D341Med (cell line): Measurements from ENCODE around the gene NTRK3.

Experiments used
- DNase-seq: peaks from one replicate; pipeline ENCODE4 v3.0.0; 2012; ENCODE audit warnings: low spot score

Gene NTRK3

DNA sequence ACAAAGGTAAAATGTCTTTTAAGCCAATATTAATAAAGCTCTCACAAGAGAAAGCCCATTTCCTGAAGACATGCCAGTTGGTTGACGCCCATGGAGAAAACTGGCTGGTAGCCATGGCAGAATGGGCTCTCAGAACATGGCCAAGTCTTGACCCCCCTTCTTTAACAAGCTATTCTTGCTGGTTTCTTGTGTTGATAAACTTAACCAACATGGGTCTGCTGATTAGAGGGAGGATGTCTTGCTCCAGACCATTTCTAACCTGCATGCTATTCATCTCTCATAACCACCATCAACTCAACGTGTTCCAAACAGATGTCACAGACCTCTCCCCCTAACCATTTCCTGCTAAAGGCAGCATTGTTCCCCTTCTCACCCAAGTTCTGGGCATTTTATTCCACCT, 25.7 kb downstream of the NTRK3 start:
- no peak for DNase-seq

DNA sequence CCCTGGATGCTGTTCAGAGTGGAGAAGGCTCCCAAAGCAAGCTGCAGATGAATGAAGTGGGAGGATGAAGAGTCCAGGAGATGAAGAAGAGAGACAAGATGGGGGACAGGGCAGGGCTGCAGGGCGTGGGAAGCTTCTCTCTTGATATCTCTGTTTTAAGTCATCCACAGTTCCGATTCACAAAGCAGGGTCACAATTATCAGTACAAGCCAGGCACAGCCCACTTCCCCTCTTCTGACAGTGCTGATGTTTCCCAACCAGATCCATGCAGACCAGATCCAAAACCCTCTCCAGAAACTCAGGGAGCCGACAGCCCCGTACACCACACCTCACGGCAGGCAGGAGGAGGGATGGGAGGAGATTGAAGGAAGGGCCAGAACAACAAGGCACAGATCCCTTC, 31.1 kb downstream of the NTRK3 start:
- DNase-seq, result no peak

DNA sequence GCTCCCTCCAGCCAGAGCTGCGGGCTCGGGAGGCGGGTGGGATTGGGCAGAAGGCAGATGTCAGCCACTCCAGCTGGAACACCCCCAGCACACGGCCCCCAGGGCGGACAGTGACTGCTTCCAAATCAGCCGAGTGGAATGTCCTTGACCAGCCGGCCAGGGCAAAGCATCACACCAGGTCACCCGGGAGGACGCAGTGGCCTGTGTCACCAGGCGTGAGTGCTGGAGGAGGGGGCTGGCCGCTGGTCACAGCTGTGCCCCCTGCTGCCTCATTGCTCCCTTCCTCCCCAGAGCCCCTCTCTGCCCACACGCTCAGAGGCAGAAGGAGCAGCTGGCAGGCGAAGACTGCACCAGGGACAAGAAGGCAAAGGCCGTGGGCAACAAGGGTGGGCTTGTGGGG, 33.5 kb downstream of the NTRK3 start:
- DNase-seq, result no peak

DNA sequence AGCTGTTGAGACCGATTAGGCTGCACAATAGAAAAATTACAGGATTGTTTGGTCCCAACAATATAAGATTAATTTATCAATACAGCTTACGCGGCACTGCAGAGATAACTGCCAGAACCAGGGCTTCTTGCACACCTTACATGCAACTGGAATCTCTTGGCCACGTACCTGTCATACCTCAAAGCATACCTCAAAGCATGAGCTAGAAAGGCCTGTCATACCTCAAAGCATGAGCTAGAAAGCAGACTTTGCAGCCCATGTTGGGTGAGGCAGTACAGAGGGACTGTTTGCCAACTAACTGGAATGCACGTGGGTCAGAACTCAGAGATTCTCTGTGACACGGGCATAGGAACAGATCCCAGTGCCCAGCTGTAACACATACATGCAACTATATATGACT, 34.7 kb downstream of the NTRK3 start:
- no peak for DNase-seq

DNA sequence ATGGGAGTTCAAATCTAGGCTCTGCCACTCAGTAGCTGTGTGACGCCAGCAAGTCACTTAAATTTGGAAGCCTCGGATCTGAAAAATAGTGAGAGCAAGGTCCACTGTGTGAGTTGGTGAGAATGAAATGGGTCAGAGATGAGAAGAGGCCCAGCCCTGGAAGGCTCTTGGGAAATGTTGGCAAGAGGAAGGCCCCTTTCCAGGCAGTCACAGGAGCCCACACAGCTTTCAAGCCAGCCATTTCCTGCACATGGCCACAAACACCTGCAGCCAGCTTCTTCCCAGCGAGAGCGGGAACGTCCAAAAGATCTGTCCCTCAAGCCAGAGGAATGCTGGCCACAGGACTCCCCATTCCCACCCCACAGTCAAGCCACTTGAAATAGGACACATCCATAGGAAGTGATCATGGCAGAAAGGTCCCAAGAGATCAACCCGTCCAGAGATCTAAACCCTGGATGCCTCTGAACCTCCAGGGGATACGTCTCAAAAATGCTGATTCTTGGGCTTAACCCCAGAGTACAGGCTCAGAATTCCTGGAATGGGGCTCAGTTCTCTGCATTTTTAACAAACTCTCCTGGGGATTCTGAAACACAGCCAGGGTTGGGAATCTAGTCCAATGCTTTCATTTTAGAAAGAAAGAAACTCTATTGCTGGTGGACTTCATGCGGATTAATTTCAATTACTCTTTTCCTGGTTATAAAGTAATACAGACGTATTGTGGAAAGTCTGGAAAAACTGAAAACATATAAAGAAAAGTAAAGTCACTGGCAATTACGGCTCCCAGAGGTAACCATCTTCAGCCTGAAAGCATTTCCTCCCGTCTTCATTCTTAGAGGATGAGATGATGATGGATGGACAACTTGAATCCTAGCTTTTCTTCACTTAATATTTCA, 35.9 kb downstream of the NTRK3 start:
- DNase-seq, result no peak

DNA sequence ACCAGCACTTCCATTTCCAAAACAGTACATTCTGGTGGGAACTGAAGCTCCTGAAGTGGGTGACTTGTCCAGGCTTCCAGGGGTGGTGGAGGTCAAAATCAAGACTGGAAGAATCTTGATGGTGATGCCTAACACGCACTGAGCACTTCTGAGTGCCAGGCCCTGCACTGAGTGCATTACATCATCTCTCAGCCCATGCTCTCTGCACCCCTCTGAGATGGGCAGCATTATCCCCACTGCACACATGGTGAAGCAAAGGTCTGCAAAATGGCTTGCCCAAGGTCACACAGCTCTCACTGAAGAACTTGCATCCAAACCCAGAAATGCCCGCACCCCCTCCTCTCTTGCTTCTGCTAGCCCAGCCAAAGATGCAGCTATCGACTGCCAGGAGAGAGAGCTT, 36.9 kb downstream of the NTRK3 start:
- DNase-seq, result no peak

DNA sequence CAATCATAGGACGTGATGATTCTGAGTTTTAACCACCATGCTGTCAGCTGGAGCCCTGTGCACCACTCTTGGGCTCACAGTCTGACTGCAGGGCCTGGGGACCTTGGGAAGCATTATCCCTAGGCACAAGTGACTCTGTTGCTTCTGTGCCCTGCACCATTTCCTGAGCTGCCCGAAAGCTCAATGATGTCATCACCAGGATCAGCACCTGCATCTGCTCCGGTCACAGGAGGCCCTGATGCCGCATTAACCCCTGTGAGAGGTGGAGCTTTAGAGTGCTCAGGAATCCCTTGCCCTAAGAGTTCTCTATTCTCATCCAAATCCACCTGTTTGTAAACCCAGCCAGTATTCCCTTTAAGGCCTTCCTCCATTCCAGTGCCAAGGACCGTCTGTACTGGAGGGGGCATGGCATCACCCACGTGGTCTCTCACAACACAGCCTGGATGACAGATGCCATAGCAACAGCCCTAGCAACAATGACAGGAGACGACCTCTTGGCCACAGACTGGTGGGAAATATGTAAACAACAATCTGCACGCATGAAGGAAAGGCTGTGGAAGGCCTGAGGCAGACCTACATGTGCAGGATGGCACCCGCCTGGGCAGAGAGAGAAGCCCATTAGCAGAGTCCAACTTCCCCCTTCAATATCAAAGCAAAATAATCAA, 37.9 kb downstream of the NTRK3 start:
- no peak for DNase-seq

DNA sequence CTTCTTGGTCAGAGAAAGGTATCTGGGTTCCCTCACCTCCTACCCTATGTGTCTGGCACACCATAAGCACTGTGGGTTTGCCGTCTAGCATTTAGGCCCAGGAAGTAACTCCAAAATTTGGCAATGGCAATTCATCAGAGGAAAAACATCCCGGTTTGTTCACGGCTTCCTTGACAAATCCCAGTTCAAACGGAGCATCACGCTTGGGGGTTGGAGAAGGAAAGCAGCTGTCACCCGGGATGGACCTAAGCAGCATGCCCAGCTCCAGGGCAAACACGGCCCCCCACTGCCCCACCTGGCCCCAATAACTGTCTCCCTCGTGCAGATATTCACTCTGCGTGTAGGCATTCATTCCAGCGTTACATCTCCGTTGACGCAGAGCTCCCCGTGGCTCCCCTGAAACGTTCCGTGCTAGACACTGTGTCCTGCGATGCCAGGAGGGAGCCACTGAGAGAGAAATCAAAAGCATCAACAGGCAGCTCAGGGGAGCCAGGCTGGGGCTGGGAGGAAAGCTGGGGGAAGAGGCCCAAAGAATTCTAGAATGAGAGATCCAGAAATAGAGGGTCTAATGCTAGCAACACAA, 41.4 kb downstream of the NTRK3 start:
- no peak for DNase-seq

DNA sequence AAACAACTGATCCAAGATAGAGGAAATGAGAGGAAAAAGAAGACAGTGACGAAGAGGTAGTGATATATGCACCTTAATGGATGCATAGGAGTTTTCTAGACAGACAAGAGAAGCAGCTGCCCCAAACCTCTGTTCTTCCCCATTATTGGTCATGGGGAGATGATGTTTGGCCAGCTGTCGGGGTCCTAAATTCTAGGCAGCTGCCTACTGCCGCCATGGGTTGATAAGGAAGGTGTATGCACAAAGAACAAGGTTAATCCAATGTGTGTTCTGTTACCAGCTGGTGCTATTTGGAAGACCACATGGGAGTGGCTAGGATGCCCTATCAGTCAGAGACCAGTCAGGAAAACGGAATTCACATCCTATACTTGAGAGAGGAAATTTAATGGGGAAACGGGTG, 47.4 kb downstream of the NTRK3 start:
- no peak for DNase-seq

DNA sequence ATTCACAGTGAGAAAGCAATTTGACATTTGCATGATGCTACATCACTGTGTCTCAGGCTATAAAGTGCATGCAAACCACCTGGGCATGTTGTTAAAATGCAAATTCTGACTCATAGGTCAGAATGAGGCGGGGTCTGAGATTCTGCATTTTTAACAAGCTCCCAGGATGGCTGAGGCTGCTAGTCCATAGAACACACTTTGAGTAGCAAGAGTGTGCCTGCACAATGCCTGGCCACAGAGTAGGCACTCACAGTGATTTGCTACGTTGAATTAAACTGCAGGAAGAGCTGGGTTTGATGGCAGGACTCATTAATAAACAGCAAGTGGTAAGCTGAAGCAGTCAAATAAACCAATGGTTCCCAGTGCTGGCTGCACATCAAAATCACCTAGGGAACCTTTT, 48.1 kb downstream of the NTRK3 start:
- DNase-seq, result no peak

DNA sequence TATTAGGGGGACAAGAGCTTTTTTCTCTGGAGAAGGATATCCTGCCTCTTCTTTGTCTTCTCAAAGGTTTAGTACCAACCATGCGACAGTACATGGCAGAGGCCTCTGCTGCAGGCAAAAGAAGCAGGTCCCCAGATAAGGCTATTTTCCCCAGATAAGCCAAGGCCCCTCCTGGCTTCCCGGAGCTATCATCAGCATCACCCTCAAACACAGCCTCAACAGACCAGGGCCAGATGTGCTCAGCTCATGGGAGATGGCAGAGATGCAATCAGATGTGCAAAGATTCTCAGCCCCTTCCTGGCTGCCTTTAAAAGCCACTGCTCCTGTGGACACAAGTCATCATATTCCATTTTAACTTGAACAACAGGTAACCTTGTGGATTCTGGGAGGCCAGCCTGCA, 49.0 kb downstream of the NTRK3 start:
- no peak for DNase-seq

DNA sequence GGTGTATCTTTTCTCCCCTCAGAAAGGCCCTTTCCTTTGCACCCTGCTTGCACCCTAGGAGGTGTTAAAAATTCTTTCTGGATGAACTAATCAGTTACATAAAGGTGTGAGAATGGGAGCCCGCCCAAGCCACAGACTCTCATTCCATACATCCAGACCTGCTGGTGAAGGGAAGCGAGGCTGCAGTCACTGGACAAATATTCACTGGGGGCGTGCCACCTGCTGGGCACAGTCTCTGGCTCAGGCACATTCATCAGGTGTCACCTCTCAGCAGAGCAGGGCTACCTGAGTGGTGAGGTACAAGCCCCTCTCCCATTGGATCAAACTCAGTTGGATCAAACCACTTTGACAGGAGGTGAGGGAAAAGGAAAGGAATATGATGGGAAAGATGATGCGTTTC, 52.0 kb downstream of the NTRK3 start:
- no peak for DNase-seq

DNA sequence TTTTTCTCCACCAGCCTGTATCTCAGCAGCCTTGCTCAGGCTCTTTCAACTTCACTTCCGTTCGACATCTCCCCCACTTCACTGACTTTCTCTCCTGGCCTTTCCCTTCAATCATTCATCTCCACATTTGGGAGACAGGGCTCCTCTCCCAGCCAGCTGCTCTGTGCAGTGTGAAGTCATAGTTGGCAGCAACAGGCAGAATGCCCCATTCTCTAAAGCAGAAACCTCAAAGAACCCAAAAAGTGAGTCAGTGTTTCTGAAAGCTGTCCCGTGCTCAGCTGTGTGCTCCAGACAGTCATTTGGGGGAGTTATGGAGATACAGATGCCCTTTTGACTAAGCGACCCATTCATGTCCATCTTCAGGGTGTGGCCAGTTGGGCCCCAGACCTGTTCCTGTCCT, 54.3 kb downstream of the NTRK3 start:
- DNase-seq, result no peak

DNA sequence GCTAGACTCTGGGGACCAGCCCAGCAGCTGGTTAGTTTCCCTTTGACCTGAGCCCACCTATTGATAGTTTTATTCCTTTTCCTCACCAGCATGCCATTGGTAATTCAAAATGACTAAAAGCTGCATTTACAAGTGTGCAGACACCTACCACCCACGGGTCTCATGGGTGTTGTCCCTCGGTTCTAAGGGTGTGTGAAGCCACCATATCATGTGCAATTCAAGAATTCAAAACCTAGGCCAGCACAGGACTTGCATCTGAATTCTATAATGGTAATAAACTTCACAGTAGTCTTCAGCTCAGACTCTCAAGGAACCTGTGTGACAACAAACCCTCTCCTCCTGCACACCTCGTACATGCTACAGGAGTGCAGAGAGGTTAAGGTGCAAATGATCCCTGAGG, 55.3 kb downstream of the NTRK3 start:
- DNase-seq, result no peak

DNA sequence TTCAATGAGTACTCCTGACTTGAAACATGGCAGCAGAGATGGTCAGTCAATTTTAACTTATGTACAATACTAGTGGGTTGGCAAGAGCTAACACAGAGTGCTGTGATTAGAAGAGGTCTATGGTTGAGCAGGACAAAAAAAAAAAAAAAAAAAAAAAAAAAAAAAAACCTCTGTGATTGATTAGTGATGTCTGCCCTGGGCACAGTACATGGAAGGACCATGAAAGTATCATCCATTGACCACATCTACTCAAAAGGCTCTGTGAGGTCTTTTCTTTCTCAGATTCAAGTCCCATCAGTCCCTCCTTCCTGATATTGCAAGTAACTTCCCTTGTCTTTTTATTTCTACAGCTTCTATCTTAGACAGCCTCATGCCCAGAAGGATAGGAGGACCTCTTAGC, 59.6 kb downstream of the NTRK3 start:
- DNase-seq, result no peak

DNA sequence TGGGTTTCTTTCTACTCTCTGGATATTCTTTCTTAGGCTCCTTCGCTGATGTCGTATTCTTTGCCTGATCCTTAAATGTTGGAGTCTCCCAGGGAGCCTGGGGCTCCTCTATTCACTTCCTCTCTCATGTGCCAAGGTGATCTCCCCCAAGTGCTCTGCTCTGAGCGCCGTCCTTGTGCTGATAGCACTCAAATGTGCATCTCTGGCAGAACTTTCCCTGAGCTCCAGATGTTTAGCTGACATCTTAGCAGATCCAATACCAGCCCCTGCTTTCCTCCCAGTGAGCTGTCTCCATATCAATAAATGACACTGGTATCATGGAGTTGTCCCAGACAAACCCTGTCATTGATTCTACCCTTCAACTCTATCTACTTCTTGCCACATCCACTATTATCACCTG, 62.4 kb downstream of the NTRK3 start:
- no peak for DNase-seq

DNA sequence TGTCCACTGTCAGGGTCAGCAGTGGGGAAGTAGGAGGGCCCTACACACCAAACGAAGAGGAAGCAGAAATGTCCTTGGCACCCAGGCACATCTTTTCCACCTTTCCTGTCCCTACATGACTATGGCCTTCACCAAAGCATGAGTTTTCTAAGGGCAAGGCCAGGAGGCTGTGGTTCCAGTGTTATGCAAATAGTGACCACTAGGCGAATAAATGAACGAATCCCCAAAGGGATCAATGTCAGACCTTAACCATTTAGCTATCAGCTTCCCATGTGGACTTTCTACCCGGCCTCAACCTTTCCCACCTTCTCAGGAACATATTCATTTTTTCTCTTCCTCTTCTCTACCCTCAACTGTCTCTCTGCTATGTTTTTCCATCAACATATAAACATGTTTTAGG, 63.1 kb downstream of the NTRK3 start:
- no peak for DNase-seq

DNA sequence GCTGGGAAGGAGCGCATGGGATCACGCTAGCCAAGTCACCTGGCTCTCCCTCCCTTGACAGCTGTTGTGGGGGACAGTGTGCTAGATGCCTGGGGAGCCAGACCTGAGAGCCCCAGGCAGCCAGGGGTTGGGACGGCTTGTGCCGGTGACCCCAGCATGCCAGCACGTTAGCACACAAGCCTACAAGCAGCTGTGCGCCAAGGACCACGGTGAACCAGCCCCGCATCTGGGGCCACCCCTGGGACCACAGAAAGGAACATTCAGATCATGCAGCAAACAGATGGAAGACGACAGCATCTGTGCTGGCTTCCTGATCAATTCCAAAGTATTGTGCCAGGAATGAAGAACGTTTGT, 64.8 kb downstream of the NTRK3 start:
- DNase-seq, result no peak

DNA sequence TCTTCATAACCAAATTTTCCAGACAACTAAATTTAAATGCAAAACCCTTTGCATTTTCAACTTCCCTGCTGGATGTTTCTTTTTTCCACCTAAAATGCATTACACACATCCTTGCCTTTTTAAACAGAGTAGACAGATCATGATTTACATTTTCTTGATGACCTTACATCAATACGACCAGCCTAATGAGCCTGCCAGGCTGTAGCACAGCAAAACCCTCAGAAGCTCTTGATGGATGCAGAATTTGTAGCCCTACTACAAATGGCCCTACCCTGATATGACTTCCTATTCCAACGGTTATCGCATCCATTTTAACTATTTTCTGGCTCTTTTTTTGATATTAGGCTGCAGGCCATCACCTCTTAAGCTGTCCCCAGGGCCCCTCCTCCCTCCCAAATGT, 66.3 kb downstream of the NTRK3 start:
- no peak for DNase-seq

DNA sequence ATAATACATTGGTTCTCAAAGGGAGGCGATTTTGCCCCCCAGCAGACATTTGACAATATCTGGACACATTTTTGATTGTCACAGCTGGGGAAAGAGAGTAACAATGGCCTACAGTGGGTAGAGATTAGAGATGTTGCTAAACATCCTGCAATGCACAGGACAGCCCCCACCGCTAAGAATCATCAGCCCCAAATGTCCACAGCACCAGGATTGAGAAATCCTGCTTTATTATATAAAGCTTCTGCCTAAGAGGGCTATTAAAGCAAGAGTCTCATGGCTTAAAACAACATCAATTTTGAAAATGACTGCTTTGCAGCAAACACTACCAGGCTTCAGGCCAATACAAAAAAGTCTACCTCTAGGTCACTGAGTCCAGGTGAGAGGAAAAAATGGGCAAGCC, 68.2 kb downstream of the NTRK3 start:
- no peak for DNase-seq

DNA sequence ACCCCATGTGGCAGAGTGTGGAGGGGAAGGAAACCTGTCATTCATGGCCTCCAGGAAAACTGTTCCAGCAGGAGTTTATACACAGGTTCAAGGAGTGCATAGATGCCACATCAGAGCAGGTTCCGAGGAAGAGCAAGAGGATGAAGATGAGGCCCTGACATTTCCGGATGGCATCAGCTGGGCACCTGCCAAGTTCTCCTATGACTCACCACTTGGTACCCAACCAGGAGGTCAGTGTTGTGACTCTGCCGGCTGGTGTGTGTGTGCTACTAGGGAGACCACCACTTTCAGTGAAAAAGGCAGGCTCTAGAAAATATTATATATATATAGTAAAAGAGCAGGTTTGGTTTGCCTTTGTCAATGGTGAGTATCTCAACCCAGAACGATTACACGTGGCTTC, 69.3 kb downstream of the NTRK3 start:
- DNase-seq, result no peak

DNA sequence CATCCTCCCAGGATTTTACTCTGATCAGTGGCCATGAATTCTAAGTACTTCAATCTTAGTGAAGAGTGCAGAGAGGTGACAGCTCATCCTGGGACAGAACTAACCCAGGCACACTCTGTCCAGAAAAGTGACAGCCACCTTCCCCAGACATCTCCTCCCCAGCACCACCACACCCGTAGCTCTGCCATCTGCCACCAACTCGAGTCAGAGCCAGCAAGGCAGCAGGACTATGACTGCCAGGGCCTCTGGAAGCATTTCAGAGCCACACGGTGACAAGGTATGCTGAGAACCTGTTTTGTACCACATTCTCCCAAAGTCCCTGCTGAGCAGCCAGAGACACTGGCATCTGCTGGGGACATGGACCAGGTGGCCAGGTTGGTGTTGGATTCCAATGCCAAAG, 71.0 kb downstream of the NTRK3 start:
- DNase-seq, result no peak

DNA sequence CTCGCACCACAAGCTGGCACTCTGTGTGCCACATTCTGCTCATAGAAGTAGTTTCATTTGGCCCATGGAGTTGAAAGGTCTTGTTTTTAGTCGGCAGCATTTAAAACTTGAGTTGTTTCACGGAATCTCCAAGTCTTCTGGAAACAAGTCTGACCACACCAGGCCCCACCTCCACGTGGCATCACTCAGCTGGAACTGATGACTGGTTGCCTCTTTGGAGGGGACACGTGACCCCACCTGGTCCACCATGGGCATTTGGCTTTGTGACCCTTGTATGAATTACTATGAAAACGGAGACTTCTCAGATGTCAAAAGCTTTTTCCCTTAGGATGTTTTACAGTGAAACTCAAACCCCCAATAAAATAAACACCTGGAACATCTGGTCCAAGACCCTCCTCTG, 74.9 kb downstream of the NTRK3 start:
- DNase-seq, result no peak

DNA sequence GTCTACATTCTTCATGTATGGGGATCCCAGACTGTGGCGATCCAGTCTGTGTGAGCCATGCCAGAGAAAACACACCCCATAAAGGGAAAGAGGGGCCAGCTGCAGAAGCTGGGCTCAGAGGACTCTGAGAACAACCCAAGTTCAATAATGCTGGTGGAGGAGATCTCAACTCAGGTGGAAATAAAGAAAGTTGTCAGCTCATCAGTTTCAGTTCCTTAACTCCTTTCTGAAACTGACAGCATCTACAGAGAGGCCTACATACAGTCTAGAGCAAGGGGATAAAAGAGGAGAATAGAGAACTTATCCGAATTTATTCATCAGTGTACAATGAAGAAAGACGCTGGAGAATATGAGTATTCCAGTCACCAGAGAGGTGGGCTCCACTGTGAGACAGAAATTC, 77.0 kb downstream of the NTRK3 start:
- no peak for DNase-seq
